Endothelial cell of umbilical vein (primary cell): Measurements from ENCODE around the gene ELOVL5. TPM values are rescaled to one million over a fixed set of nuclear protein-coding genes. Genes with fewer than 3 reads are reported as not detected.
"Not testable (repeated sequence)": the region's sequence is repeated elsewhere in the genome, so short reads cannot be mapped to it uniquely, and the experiment has no call there.

Source experiments
- BruUV-seq: library from RNA; stranded (reverse); fragments of 400-500 nt; replicated peaks from 2 replicates; lab custom pipeline; 2021; lab: Mats Ljungman, UMichigan
- CTCF ChIA-PET: fragments of 300-600, 350-600 bp; sonication (Branson Sonifier 250); formaldehyde crosslinking; loops from one replicate; lab custom pipeline; 2021; ENCODE audit warnings: antibody characterized with exemption, inconsistent platforms; lab: Charles Lee
- POLR2A ChIA-PET: fragments of 300-600, 350-600 bp; sonication (Branson Sonifier 250); formaldehyde crosslinking; loops from one replicate; lab custom pipeline; 2021; ENCODE audit warnings: antibody characterized with exemption, inconsistent platforms; lab: Charles Lee
- DNase-seq: peaks from one replicate; pipeline ENCODE4 v3.0.0-alpha.2; 2011; ENCODE audit warnings: low read depth, low spot score
- FAIRE-seq: peaks from 2 replicates; lab custom pipeline; 2011; peaks lifted over from hg19 to GRCh38; lab: Jason Lieb, UNC
- H2AFZ ChIP-seq: 2 replicates; pipeline ENCODE4 v1.6.0; 2012; ENCODE audit warnings: low read depth, low read length, control low read depth, inconsistent platforms
- H3K27ac ChIP-seq: 2 replicates; pipeline ENCODE4 v1.5.1; 2011; ENCODE audit warnings: low read depth, mild to moderate bottlenecking, control low read depth, low read length, moderate library complexity; ENCODE audit not compliant: insufficient read depth
- H3K27me3 ChIP-seq, 2 experiments: 2 replicates each; pipeline versions ENCODE4 v1.6.0 to v1.6.1; 2011; ENCODE audit warnings: low read length in 2 of 2, mixed read lengths in 1 of 2; ENCODE audit not compliant: control insufficient read depth in 2 of 2, insufficient read depth in 2 of 2
- H3K36me3 ChIP-seq, 2 experiments: 2 replicates in 1 of 2; 3 replicates in 1 of 2; pipeline ENCODE4 v1.5.1; 2011; ENCODE audit warnings: low read length in 2 of 2, mild to moderate bottlenecking in 1 of 2, moderate library complexity in 1 of 2; ENCODE audit not compliant: control insufficient read depth in 2 of 2, insufficient read depth in 2 of 2; ENCODE audit errors: extremely low read depth in 1 of 2
- H3K4me1 ChIP-seq: 3 replicates; pipeline ENCODE4 v1.5.1; 2011; ENCODE audit warnings: mild to moderate bottlenecking, low read length; ENCODE audit not compliant: control insufficient read depth, insufficient read depth; ENCODE audit errors: extremely low read depth
- H3K4me2 ChIP-seq: 2 replicates; pipeline ENCODE4 v1.6.1; 2011; ENCODE audit warnings: low read length, control low read depth, mixed read lengths; ENCODE audit not compliant: insufficient read depth
- H3K4me3 ChIP-seq, 3 experiments: fragments of 200-600 bp in 1 of 3; sonication (generic), shearing (Covaris generic) in 1 of 3; replicated peaks in 1 of 3; 2 replicates each; pipeline ENCODE4 v1.5.1; 2011 to 2016; ENCODE audit warnings: control low read depth in 3 of 3, low read length in 3 of 3, mild to moderate bottlenecking in 2 of 3, inconsistent platforms in 1 of 3, low read depth in 1 of 3, moderate library complexity in 1 of 3; ENCODE audit not compliant: insufficient read depth in 1 of 3
- H3K79me2 ChIP-seq: 2 replicates; pipeline ENCODE4 v1.6.0; 2012; ENCODE audit warnings: low read length, inconsistent platforms; ENCODE audit not compliant: control insufficient read depth, insufficient read depth
- H3K9ac ChIP-seq: replicated peaks from 2 replicates; pipeline ENCODE3; 2011; ENCODE audit warnings: low read length, control low read depth; ENCODE audit not compliant: insufficient read depth; ENCODE audit errors: extremely low read depth
- H3K9me1 ChIP-seq: replicated peaks from 3 replicates; pipeline ENCODE4 v1.6.0; 2011; ENCODE audit warnings: mild to moderate bottlenecking, low read length; ENCODE audit not compliant: control insufficient read depth, insufficient read depth; ENCODE audit errors: extremely low read depth
- H3K9me3 ChIP-seq: replicated peaks from 2 replicates; pipeline ENCODE4 v1.5.1; 2012; ENCODE audit warnings: low read length, inconsistent platforms; ENCODE audit not compliant: control insufficient read depth, insufficient read depth
- H4K20me1 ChIP-seq: replicated peaks from 2 replicates; pipeline ENCODE3; 2011; ENCODE audit warnings: mild to moderate bottlenecking, low read length; ENCODE audit not compliant: control insufficient read depth, insufficient read depth; ENCODE audit errors: extremely low read depth
- CTCF ChIP-seq, 2 donors: IDR thresholded peaks; 1 replicate in 1 of 2; 2 replicates in 1 of 2; pipeline ENCODE4 v1.5.1; 2011; ENCODE audit warnings: low read length in 2 of 2, mild to moderate bottlenecking in 2 of 2, moderate library complexity in 2 of 2, control low read depth in 1 of 2, inconsistent platforms in 1 of 2, low read depth in 1 of 2; ENCODE audit not compliant: insufficient read depth in 1 of 2; ENCODE audit errors: extremely low read depth in 1 of 2
- EZH2 ChIP-seq: IDR thresholded peaks from 2 replicates; pipeline ENCODE4 v1.6.1; 2012; ENCODE audit warnings: borderline replicate concordance, low read depth, mild to moderate bottlenecking, moderate library complexity, low read length, inconsistent platforms; ENCODE audit not compliant: severe bottlenecking
- FOS ChIP-seq: IDR thresholded peaks from 2 replicates; pipeline ENCODE4 v1.6.1; 2011; ENCODE audit warnings: mild to moderate bottlenecking, low read length, moderate library complexity, borderline replicate concordance; ENCODE audit not compliant: insufficient read depth
- JUN ChIP-seq: IDR thresholded peaks from 2 replicates; pipeline ENCODE4 v1.6.1; 2011; ENCODE audit warnings: borderline replicate concordance, low read depth; ENCODE audit not compliant: insufficient read length, insufficient read depth
- MAX ChIP-seq: IDR thresholded peaks from 2 replicates; pipeline ENCODE4 v1.6.1; 2011; ENCODE audit not compliant: insufficient read depth, insufficient read length
- MYC ChIP-seq: IDR thresholded peaks from one replicate; pipeline ENCODE4 v1.6.1; 2011; ENCODE audit warnings: mild to moderate bottlenecking, low read depth, low read length
- POLR2A ChIP-seq: IDR thresholded peaks from 2 replicates; pipeline ENCODE4 v1.6.1; 2012; ENCODE audit warnings: low read depth, mild to moderate bottlenecking, control low read depth, low read length
- POLR2AphosphoS5 ChIP-seq: IDR thresholded peaks from 2 replicates; pipeline ENCODE4 v1.6.1; 2012; ENCODE audit warnings: low read depth, mild to moderate bottlenecking, control low read depth, low read length, moderate library complexity; ENCODE audit not compliant: insufficient read depth
- dilution Hi-C: fragments of 300-500 bp; cut with MboI; formaldehyde crosslinking; loops from one replicate; pipeline ENCODE4 v1.15.0; 2019; ENCODE audit warnings: low sequenced_read_pairs; ENCODE audit not compliant: extremely low pct_ligation_motif_present
- intact Hi-C: fragments of 100-400 bp; cut with micrococcal nuclease; formaldehyde crosslinking; loops from one replicate; pipeline ENCODE4 v1.10.0; 2022
- polyA plus RNA-seq, 4 experiments: library from polyadenylated mRNA; depleted of rRNA in 3 of 4; stranded (reverse) in 3 of 4; unstranded in 1 of 4; fragments of >200 nt; gene quantifications; 2 replicates each; pipeline versions ENCODE4 v1.2.1 to v1.2.3, GENCODE V29; 2011 to 2012; ENCODE audit warnings: missing spikeins in 1 of 4
- total RNA-seq: library from RNA; stranded (reverse); gene quantifications from 2 replicates; pipeline ENCODE4 v1.2.3, GENCODE V29; 2021

The ELOVL5 gene
- total and polyA plus RNA-seq, 2 donors (not counting 3 experiments of a cell fraction or from before 2014, with no cell fraction given), result 85.9 to 140 TPM

DNA sequence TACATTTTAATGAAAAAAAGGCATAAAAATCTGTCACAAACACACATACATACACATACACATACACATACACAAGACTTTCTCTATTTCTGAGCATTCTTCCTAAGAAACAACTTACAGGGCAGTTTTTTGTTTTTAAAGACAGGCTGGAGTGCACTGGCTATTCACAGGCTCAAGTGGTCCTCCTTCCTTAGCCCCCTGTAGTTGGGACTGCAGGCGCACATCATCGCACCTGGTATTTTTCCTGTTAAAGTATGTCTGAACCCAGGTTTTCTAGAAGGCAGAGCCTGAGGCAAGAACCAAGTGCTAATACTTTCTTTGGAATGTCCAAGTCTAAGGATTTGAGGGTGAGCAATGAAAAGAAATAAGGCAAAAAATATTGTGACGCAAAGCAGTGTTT is 41.3 kb upstream of the ELOVL5 start:
- ChIA-PET POLR2A (no interaction called here), CTCF (no interaction called here)
- no peak overlapping the region for H2AFZ ChIP-seq
- peaks cover 2 to 4% of the 10 kb centered on the region in 2 experiments for H3K27me3 ChIP-seq
- no peaks in the 10 kb centered on the region for H3K9me1 ChIP-seq
- no peaks in the 10 kb centered on the region for H3K4me1 ChIP-seq
- TF ChIP-seq POLR2AphosphoS5 (no peak), MYC (no peak), MAX (no peak), POLR2A (no peak), FOS (no peak), EZH2 (no peak), CTCF (IDR thresholded peaks at IDR 0.05; ENCODE audit: extremely low read depth in 1 of 2, insufficient read depth in 1 of 2, low read depth in 1 of 2, low read length in 2 of 2) (no peak), JUN (no peak)
- H3K9me3 ChIP-seq, result no peaks in the 10 kb centered on the region
- no peak overlapping the region for H3K4me2 ChIP-seq
- no TSS peak for BruUV-seq
- FAIRE-seq (no peak), DNase-seq (no peak)
- intact Hi-C loops (no loop called here), dilution Hi-C loops (no loop called here)
- H4K20me1 ChIP-seq, result no peaks in the 10 kb centered on the region
- H3K4me3 ChIP-seq, result no peak overlapping the region
- H3K9ac ChIP-seq, result no peak overlapping the region
- H3K27ac ChIP-seq, result no peak overlapping the region
- H3K36me3 ChIP-seq, result no peaks in the 10 kb centered on the region
- H3K79me2 ChIP-seq, result no peaks in the 10 kb centered on the region

GRCh38 chr6:53388615-53389014 is 39.9 kb upstream of the ELOVL5 start:
- H3K4me3 ChIP-seq, DNase-seq, H3K4me1 ChIP-seq, CTCF ChIA-PET, FAIRE-seq, H3K36me3 ChIP-seq, H3K27ac ChIP-seq, H3K79me2 ChIP-seq, BruUV-seq, H3K9ac ChIP-seq, H4K20me1 ChIP-seq, POLR2A ChIA-PET, dilution Hi-C loops, H3K9me3 ChIP-seq, H3K9me1 ChIP-seq, H3K4me2 ChIP-seq, H2AFZ ChIP-seq, intact Hi-C loops, H3K27me3 ChIP-seq: not testable (repeated sequence)
